OCI-LY7 (cell line): ENCODE results near the gene PRKAG2. TPM values are rescaled to one million over a fixed set of nuclear protein-coding genes. Genes with fewer than 3 reads are reported as not detected.

Experiments
- BruUV-seq: library from RNA; stranded (reverse); fragments of 400-500 nt; replicated peaks from 2 replicates; lab custom pipeline; 2021; lab: Mats Ljungman, UMichigan
- CTCF ChIA-PET: fragments of 300-600 bp; sonication (Branson Sonifier 250); formaldehyde crosslinking; loops from one replicate; lab custom pipeline; 2022; ENCODE audit warnings: antibody characterized with exemption; ENCODE audit not compliant: unreplicated experiment; lab: Charles Lee
- POLR2A ChIA-PET: fragments of 300-600 bp; sonication (Branson Sonifier 250); formaldehyde crosslinking; loops from one replicate; lab custom pipeline; 2022; ENCODE audit warnings: antibody characterized with exemption; lab: Charles Lee
- DNase-seq: peaks from one replicate; pipeline ENCODE4 v3.0.0-alpha.2; 2015; ENCODE audit warnings: low spot score
- H2AFZ ChIP-seq: fragments of 200-600 bp; sonication (generic), shearing (Covaris generic); 2 replicates; pipeline ENCODE4 v1.6.1; 2014; ENCODE audit warnings: mild to moderate bottlenecking, antibody characterized with exemption, low read length, moderate library complexity
- H3K27ac ChIP-seq: fragments of 200-600 bp; sonication (generic); 2 replicates; pipeline ENCODE4 v1.5.1; 2014; ENCODE audit warnings: mixed run types, low read depth, mild to moderate bottlenecking, moderate library complexity, low read length, inconsistent platforms; ENCODE audit not compliant: poor library complexity, severe bottlenecking
- H3K36me3 ChIP-seq: fragments of 200-600 bp; sonication (generic); 2 replicates; pipeline ENCODE4 v1.6.1; 2014; ENCODE audit warnings: mild to moderate bottlenecking, antibody characterized with exemption, low read length, moderate library complexity, mixed read lengths; ENCODE audit not compliant: insufficient read depth
- H3K4me1 ChIP-seq: fragments of 200-600 bp; sonication (generic); 2 replicates; pipeline ENCODE4 v1.5.1; 2014; ENCODE audit warnings: mild to moderate bottlenecking, low read length; ENCODE audit not compliant: insufficient read depth, poor library complexity, severe bottlenecking
- H3K4me2 ChIP-seq: fragments of 200-600 bp; sonication (generic); 2 replicates; pipeline ENCODE4 v1.6.1; 2014; ENCODE audit warnings: mild to moderate bottlenecking, low read length
- H3K4me3 ChIP-seq: fragments of 200-600 bp; sonication (generic); 2 replicates; pipeline ENCODE4 v1.5.1; 2014; ENCODE audit warnings: mild to moderate bottlenecking, low read depth, low read length; ENCODE audit not compliant: poor library complexity, severe bottlenecking
- H3K79me2 ChIP-seq: fragments of 200-600 bp; sonication (generic); 2 replicates; pipeline ENCODE4 v1.6.1; 2016; ENCODE audit warnings: low read depth, mild to moderate bottlenecking, low read length, moderate library complexity, mixed read lengths; ENCODE audit not compliant: insufficient read depth
- H3K9me2 ChIP-seq: fragments of 200-600 bp; sonication (generic); 2 replicates; pipeline ENCODE4 v1.6.1; 2016; ENCODE audit warnings: mild to moderate bottlenecking, low read length, mixed read lengths; ENCODE audit not compliant: insufficient read depth
- H3K9me3 ChIP-seq: fragments of 200-600 bp; sonication (generic); 2 replicates; pipeline ENCODE4 v1.6.1; 2014; ENCODE audit warnings: mild to moderate bottlenecking, mixed run types, low read length, mixed read lengths
- H4K20me1 ChIP-seq: fragments of 200-600 bp; sonication (generic); 2 replicates; pipeline ENCODE4 v1.6.1; 2014; ENCODE audit warnings: mild to moderate bottlenecking, antibody characterized with exemption, low read length, moderate library complexity, mixed read lengths; ENCODE audit not compliant: insufficient read depth
- EZH2phosphoT487 ChIP-seq: fragments of 200-600 bp; sonication (generic); IDR thresholded peaks from 2 replicates; pipeline ENCODE4 v1.6.1; 2018; ENCODE audit warnings: low read depth, borderline replicate concordance, mild to moderate bottlenecking, mixed run types, antibody characterized with exemption, low read length, moderate library complexity, mixed read lengths
- intact Hi-C: fragments of 100-400 bp; cut with micrococcal nuclease; formaldehyde crosslinking; loops from one replicate; pipeline ENCODE4 v1.10.0; 2022; ENCODE audit not compliant: unreplicated experiment
- total RNA-seq, 2 experiments: library from RNA; depleted of rRNA in 1 of 2; stranded (reverse); fragments of >200 nt in 1 of 2; shearing (Covaris generic) in 1 of 2; gene quantifications; 2 replicates each; pipeline ENCODE4 v1.2.3, GENCODE V29; 2014 to 2022
- TF ChIP-seq, protein P1 (sequence below): fragments of 200-600 bp; sonication (generic); conservative IDR thresholded peaks from 2 replicates; pipeline ENCODE4 v1.5.1; 2014; ENCODE audit warnings: mild to moderate bottlenecking, antibody characterized with exemption, low read length, moderate library complexity, mixed read lengths

The PRKAG2 gene
- total RNA-seq, 2 experiments from 2014 or later, result 1.2 to 5.1 TPM

DNA sequence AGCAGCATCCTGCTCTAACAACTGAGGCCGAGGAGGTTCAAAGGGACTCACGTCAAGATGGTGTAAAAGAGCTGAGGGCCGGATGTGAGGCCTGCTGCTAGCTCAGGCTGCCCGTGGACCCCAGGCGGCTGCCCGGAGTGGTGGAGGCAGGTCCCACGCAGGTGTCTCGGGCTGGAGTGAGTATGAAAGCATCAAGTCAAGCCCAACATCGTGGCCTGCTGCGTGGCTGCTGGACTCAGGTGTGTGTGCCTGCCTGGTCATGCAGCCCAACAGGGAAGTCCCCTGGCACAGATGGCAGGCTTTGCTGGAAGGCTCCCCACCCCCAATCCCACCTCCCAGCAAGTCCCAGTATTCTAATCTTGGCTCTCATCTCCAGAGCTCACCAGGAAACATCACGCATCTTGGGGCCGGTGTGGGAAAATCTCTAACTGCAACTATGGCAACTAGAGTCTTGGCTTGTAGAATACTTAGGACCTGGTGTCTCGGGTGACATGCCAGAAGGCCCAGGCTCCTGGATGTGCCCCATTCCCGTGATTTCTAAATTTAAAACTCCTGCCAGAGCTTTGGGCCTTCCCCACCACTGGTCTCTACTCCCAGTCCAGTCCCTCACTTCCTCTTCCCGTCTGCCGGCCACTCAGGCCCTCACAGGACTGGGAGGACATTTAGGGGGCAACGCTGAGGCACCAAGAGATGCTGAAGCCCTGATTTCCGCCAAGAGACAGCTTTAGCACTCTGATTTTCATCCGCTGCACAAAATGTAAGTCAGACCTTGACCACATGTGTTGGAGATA, 85.9 kb downstream of the PRKAG2 start:
- H2AFZ ChIP-seq, result no peak overlapping the region
- H3K79me2 ChIP-seq, result no peaks in the 10 kb centered on the region
- ChIA-PET CTCF (no interaction called here), POLR2A (no interaction called here)
- BruUV-seq, result no TSS peak
- H3K9me2 ChIP-seq, result no peaks in the 10 kb centered on the region
- no peaks in the 10 kb centered on the region for H4K20me1 ChIP-seq
- no peak for TF ChIP-seq EZH2phosphoT487
- TF ChIP-seq, protein P1, sequence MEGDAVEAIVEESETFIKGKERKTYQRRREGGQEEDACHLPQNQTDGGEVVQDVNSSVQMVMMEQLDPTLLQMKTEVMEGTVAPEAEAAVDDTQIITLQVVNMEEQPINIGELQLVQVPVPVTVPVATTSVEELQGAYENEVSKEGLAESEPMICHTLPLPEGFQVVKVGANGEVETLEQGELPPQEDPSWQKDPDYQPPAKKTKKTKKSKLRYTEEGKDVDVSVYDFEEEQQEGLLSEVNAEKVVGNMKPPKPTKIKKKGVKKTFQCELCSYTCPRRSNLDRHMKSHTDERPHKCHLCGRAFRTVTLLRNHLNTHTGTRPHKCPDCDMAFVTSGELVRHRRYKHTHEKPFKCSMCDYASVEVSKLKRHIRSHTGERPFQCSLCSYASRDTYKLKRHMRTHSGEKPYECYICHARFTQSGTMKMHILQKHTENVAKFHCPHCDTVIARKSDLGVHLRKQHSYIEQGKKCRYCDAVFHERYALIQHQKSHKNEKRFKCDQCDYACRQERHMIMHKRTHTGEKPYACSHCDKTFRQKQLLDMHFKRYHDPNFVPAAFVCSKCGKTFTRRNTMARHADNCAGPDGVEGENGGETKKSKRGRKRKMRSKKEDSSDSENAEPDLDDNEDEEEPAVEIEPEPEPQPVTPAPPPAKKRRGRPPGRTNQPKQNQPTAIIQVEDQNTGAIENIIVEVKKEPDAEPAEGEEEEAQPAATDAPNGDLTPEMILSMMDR, result no peak
- H3K4me2 ChIP-seq, result no peak overlapping the region
- no peaks in the 10 kb centered on the region for H3K36me3 ChIP-seq
- no peaks in the 10 kb centered on the region for H3K4me1 ChIP-seq
- intact Hi-C loops, result no loop called here
- no peak for DNase-seq
- H3K9me3 ChIP-seq, result no peaks in the 10 kb centered on the region
- H3K4me3 ChIP-seq, result no peak overlapping the region
- H3K27ac ChIP-seq, result no peak overlapping the region

DNA sequence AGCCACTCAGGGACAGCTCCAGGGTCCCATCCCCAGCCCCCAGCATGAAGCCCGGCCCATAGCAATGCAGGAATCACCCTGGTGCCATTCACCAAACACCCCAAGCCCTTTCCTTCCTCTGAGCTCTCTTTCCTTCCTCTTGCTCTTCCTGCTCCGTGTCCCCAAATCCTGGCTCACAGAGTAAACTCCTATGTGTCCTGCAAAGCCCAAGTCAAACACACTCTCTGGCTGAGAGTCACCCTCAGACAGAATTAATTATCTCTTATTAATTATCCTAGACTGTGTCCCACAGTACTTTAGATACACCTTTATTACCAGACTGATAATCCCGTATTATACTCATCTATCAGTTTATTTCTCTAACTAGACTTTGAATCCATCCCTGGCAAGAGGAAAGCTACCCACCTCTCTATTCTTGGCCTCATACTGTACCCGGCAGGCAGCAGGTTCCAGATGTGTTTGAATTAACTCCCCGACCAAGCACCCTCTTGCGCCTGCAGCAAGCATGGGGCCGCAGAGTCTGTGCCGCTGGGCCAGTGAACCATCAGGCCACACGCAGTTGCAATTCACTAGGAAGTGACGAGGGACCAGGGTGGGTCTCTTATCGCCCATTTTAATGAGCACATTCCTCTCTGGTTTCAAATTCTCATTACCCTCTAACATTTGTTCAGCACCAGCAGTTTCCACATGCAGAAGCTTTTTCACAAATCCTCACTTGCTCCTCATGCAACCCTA, 86.7 kb downstream of the PRKAG2 start:
- no peaks in the 10 kb centered on the region for H3K36me3 ChIP-seq
- POLR2A ChIA-PET, result no interaction called here
- intact Hi-C loops, result no loop called here
- no peaks in the 10 kb centered on the region for H4K20me1 ChIP-seq
- no peaks in the 10 kb centered on the region for H3K9me3 ChIP-seq
- H3K4me1 ChIP-seq, result no peaks in the 10 kb centered on the region
- no peak for DNase-seq
- no peaks in the 10 kb centered on the region for H3K79me2 ChIP-seq
- TF ChIP-seq, protein P1, result no peak
- no peak for TF ChIP-seq EZH2phosphoT487
- CTCF ChIA-PET, result no interaction called here
- no peak overlapping the region for H3K4me2 ChIP-seq
- H3K9me2 ChIP-seq, result no peaks in the 10 kb centered on the region
- no peak overlapping the region for H2AFZ ChIP-seq
- BruUV-seq, result no TSS peak
- no peak overlapping the region for H3K4me3 ChIP-seq
- H3K27ac ChIP-seq, result no peak overlapping the region
